Mammary epithelial cell (primary cell): ENCODE measurements around the gene PCSK6.

Experiments
- EZH2 ChIP-seq: IDR thresholded peaks from 2 replicates; pipeline ENCODE4 v1.6.1; 2012; ENCODE audit warnings: low read length, inconsistent platforms, borderline replicate concordance
- TF ChIP-seq, protein P1 (sequence below), 2 donors: IDR thresholded peaks in 1 of 2; conservative IDR thresholded peaks in 1 of 2; 2 replicates each; pipeline ENCODE4 v1.5.1; 2011 to 2012; ENCODE audit warnings: inconsistent platforms in 2 of 2, low read length in 2 of 2, mild to moderate bottlenecking in 2 of 2, control low read depth in 1 of 2, low read depth in 1 of 2; ENCODE audit not compliant: insufficient read depth in 1 of 2; ENCODE audit errors: extremely low read depth in 1 of 2

DNA sequence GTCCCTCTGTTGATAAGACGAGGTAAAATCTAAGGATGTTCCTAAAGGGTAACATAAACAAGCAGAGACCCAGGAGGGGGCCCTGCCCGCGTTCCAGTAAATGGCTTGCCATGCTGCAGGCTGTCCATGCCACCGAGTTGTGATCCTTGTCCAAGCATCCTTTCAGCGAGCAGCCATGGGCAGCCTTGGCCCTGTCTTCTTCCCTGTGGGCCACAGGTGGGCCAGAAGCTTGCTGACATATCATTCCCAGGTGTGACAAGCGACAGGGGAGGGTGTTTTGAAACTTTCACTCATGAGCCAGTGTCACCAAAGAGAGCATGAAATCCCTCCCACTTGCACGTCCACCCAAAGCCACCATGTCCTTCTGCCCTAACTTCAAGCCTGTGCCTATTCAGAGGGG, 53.7 kb downstream of the PCSK6 start:
- no peak for TF ChIP-seq EZH2
- TF ChIP-seq, protein P1, sequence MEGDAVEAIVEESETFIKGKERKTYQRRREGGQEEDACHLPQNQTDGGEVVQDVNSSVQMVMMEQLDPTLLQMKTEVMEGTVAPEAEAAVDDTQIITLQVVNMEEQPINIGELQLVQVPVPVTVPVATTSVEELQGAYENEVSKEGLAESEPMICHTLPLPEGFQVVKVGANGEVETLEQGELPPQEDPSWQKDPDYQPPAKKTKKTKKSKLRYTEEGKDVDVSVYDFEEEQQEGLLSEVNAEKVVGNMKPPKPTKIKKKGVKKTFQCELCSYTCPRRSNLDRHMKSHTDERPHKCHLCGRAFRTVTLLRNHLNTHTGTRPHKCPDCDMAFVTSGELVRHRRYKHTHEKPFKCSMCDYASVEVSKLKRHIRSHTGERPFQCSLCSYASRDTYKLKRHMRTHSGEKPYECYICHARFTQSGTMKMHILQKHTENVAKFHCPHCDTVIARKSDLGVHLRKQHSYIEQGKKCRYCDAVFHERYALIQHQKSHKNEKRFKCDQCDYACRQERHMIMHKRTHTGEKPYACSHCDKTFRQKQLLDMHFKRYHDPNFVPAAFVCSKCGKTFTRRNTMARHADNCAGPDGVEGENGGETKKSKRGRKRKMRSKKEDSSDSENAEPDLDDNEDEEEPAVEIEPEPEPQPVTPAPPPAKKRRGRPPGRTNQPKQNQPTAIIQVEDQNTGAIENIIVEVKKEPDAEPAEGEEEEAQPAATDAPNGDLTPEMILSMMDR (conservative IDR thresholded peaks at IDR 0.05 in 1 of 2, IDR thresholded peaks at IDR 0.05 in 1 of 2; ENCODE audit: extremely low read depth in 1 of 2, insufficient read depth in 1 of 2, low read depth in 1 of 2, low read length in 2 of 2): no peak
